PC-3 (cell line): ENCODE data around the gene AOPEP. TPM values are rescaled to one million over a fixed set of nuclear protein-coding genes. Genes with fewer than 3 reads are reported as not detected.

Source experiments
- ATAC-seq: fragments of 200-7000 bp; cut with Tn5 transposase; 2 replicates; pipeline ENCODE4 v1.9.1; 2020; ENCODE audit warnings: mild to moderate bottlenecking, moderate library complexity
- BruUV-seq: library from RNA; stranded (reverse); fragments of 400-500 nt; replicated peaks from 2 replicates; lab custom pipeline; 2021; lab: Mats Ljungman, UMichigan
- CTCF ChIA-PET: fragments of 300-600 bp; sonication (Branson Sonifier 250); formaldehyde crosslinking; loops from one replicate; lab custom pipeline; 2022; ENCODE audit warnings: antibody characterized with exemption; lab: Charles Lee
- POLR2A ChIA-PET: fragments of 300-600 bp; sonication (Branson Sonifier 250); formaldehyde crosslinking; loops from one replicate; lab custom pipeline; 2022; ENCODE audit warnings: antibody characterized with exemption; ENCODE audit not compliant: unreplicated experiment; lab: Charles Lee
- DNase-seq: peaks from one replicate; pipeline ENCODE4 v3.0.0-alpha.2; 2015
- H2AFZ ChIP-seq: fragments of 300-600 bp; sonication (generic); 2 replicates; pipeline ENCODE4 v1.6.0; 2016; ENCODE audit warnings: antibody characterized with exemption, low read length
- H3F3A ChIP-seq: fragments of 300-600 bp; sonication (generic); one replicate; pipeline ENCODE4 v1.6.0; 2017; ENCODE audit warnings: antibody characterized with exemption, low read length, control low read depth, mild to moderate bottlenecking; ENCODE audit not compliant: unreplicated experiment
- H3K27ac ChIP-seq: fragments of 300-600 bp; sonication (generic); 2 replicates; pipeline ENCODE4 v1.5.1; 2016; ENCODE audit warnings: mild to moderate bottlenecking, low read length
- H3K27me3 ChIP-seq: fragments of 300-600 bp; sonication (generic); 2 replicates; pipeline ENCODE4 v1.6.1; 2016; ENCODE audit warnings: low read length, mixed read lengths
- H3K36me3 ChIP-seq: fragments of 300-600 bp; sonication (generic); 2 replicates; pipeline ENCODE4 v1.6.1; 2016; ENCODE audit warnings: low read depth, mixed run types, low read length, mixed read lengths
- H3K4me1 ChIP-seq: fragments of 300-600 bp; sonication (generic); 2 replicates; pipeline ENCODE4 v1.5.1; 2016; ENCODE audit warnings: low read length; ENCODE audit not compliant: insufficient read depth
- H3K4me2 ChIP-seq: fragments of 300-600 bp; sonication (generic); 2 replicates; pipeline ENCODE4 v1.6.0; 2016; ENCODE audit warnings: low read length
- H3K4me3 ChIP-seq: fragments of 300-600 bp; sonication (generic); 2 replicates; pipeline ENCODE4 v1.5.1; 2016; ENCODE audit warnings: mild to moderate bottlenecking, low read length, mixed read lengths
- H3K79me2 ChIP-seq: fragments of 300-600 bp; sonication (generic); 2 replicates; pipeline ENCODE4 v1.6.1; 2017; ENCODE audit warnings: low read length, mixed read lengths
- H3K9ac ChIP-seq: fragments of 300-600 bp; sonication (generic); 2 replicates; pipeline ENCODE4 v1.6.0; 2016; ENCODE audit warnings: mild to moderate bottlenecking, low read length
- H3K9me2 ChIP-seq: fragments of 300-600 bp; sonication (generic); replicated peaks from 2 replicates; pipeline ENCODE4 v1.6.1; 2016; ENCODE audit warnings: mixed run types, low read length, mixed read lengths
- H3K9me3 ChIP-seq: fragments of 300-600 bp; sonication (generic); 2 replicates; pipeline ENCODE4 v1.6.1; 2016; ENCODE audit warnings: low read length, mixed read lengths
- H4K20me1 ChIP-seq: fragments of 300-600 bp; sonication (generic); 2 replicates; pipeline ENCODE4 v1.6.1; 2016; ENCODE audit warnings: low read length, mixed read lengths
- CTCF ChIP-seq: fragments of 300-600 bp; sonication (generic); conservative IDR thresholded peaks from 2 replicates; pipeline ENCODE4 v1.5.1; 2017; ENCODE audit warnings: antibody characterized with exemption, low read depth, mild to moderate bottlenecking, low read length
- EZH2 ChIP-seq: fragments of 300-600 bp; sonication (generic); IDR thresholded peaks from one replicate; pipeline ENCODE4 v1.6.1; 2017; ENCODE audit warnings: antibody characterized with exemption, mild to moderate bottlenecking, low read length; ENCODE audit not compliant: unreplicated experiment
- EZH2phosphoT487 ChIP-seq: fragments of 300-600 bp; sonication (generic); IDR thresholded peaks from 2 replicates; pipeline ENCODE4 v1.6.1; 2018; ENCODE audit warnings: mild to moderate bottlenecking, antibody characterized with exemption, low read length, borderline replicate concordance
- intact Hi-C: fragments of 100-400 bp; cut with micrococcal nuclease; formaldehyde crosslinking; loops from 2 replicates; pipeline ENCODE4 v1.9.0; 2023
- total RNA-seq: library from RNA; depleted of rRNA; stranded (reverse); fragments of >200 nt; gene quantifications from 2 replicates; pipeline ENCODE4 v1.2.3, GENCODE V29; 2014

The AOPEP gene
- total RNA-seq, 1 experiment from 2014 or later: 23.1 TPM

GRCh38 chr9:95107001-95107749, 380.7 kb downstream of the AOPEP start:
- no peaks in the 10 kb centered on the region for H4K20me1 ChIP-seq
- H3K9ac ChIP-seq: no peak overlapping the region
- no peaks in the 10 kb centered on the region for H3K27me3 ChIP-seq
- POLR2A ChIA-PET: no interaction called here
- ATAC-seq (no peak), DNase-seq (no peak)
- no peak overlapping the region for H3K4me3 ChIP-seq
- no peak overlapping the region for H3K4me2 ChIP-seq
- no peak overlapping the region for H2AFZ ChIP-seq
- peaks cover 16% of the 10 kb centered on the region for H3K4me1 ChIP-seq
- no peak for TF ChIP-seq CTCF
- H3K36me3 ChIP-seq: no peaks in the 10 kb centered on the region; the same call in 1 of the 2 replicates
- H3K27ac ChIP-seq: no peak overlapping the region
- H3F3A ChIP-seq: peaks cover 3% of the 10 kb centered on the region
- BruUV-seq: no TSS peak
- CTCF ChIA-PET: no interaction called here
- no peaks in the 10 kb centered on the region for H3K9me3 ChIP-seq
- H3K79me2 ChIP-seq: no peaks in the 10 kb centered on the region
- H3K9me2 ChIP-seq: no peaks in the 10 kb centered on the region
- intact Hi-C loops: no loop called here

- Histone ChIP-seq H3K4me1 (peaks cover 16% of the 10 kb centered on the region), H4K20me1 (no peaks in the 10 kb centered on the region), H3F3A (peaks cover 3% of the 10 kb centered on the region), H3K9me3 (no peaks in the 10 kb centered on the region), H3K4me3 (no peak overlapping the region), H3K79me2 (no peaks in the 10 kb centered on the region), H3K9ac (no peak overlapping the region), H3K4me2 (no peak overlapping the region), H2AFZ (no peak overlapping the region), H3K27ac (no peak overlapping the region), H3K27me3 (no peaks in the 10 kb centered on the region), H3K36me3 (no peaks in the 10 kb centered on the region; the same call in 1 of the 2 replicates), H3K9me2 (no peaks in the 10 kb centered on the region)
- no TSS peak for BruUV-seq
- intact Hi-C loops: no loop called here
- TF ChIP-seq EZH2 (no peak), CTCF (no peak), EZH2phosphoT487 (no peak)
- ChIA-PET CTCF (no interaction called here), POLR2A (no interaction called here)
- DNase-seq: no peak
- no peak for ATAC-seq
These were observed 381.5 kb downstream of the AOPEP start for GRCh38 chr9:95107976-95108375.

- no peaks in the 10 kb centered on the region for H3K9me2 ChIP-seq
- ChIA-PET CTCF (no interaction called here), POLR2A (no interaction called here)
- H4K20me1 ChIP-seq: no peaks in the 10 kb centered on the region
- H3K9ac ChIP-seq: no peak overlapping the region
- no TSS peak for BruUV-seq
- no peak for DNase-seq
- no peak for ATAC-seq
- H3K4me3 ChIP-seq: no peak overlapping the region
- TF ChIP-seq CTCF (no peak), EZH2 (no peak)
- no peaks in the 10 kb centered on the region for H3K9me3 ChIP-seq
- peaks cover 16% of the 10 kb centered on the region for H3K4me1 ChIP-seq
- intact Hi-C loops: no loop called here
- H3F3A ChIP-seq: peaks cover 3% of the 10 kb centered on the region
- no peak overlapping the region for H2AFZ ChIP-seq
- no peak overlapping the region for H3K4me2 ChIP-seq
- no peaks in the 10 kb centered on the region for H3K27me3 ChIP-seq
- H3K79me2 ChIP-seq: no peaks in the 10 kb centered on the region
- H3K36me3 ChIP-seq: no peaks in the 10 kb centered on the region; the same call in 1 of the 2 replicates
- no peak overlapping the region for H3K27ac ChIP-seq
These were observed 382.3 kb downstream of the AOPEP start for GRCh38 chr9:95108777-95109176.
